SK-N-SH (cell line): Measurements from ENCODE around the gene SMARCA4.

Source experiments
- CTCF ChIP-seq: fragments of 200-600 bp; sonication (generic); IDR thresholded peaks from 2 replicates; pipeline ENCODE4 v1.6.1; 2017; ENCODE audit warnings: antibody characterized with exemption, mild to moderate bottlenecking, moderate library complexity
- EP300 ChIP-seq, 2 experiments: IDR thresholded peaks; 2 replicates each; pipeline versions ENCODE4 v1.4.0 to v1.6.1; 2012; ENCODE audit warnings: borderline replicate concordance in 1 of 2, low read depth in 1 of 2, low read length in 1 of 2
- EZH2phosphoT487 ChIP-seq: fragments of 200-600 bp; sonication (generic); IDR thresholded peaks from 2 replicates; pipeline ENCODE4 v1.6.1; 2017; ENCODE audit warnings: low read depth, mixed run types, mild to moderate bottlenecking, antibody characterized with exemption, moderate library complexity, borderline replicate concordance
- FOXJ3 ChIP-seq: sonication (generic); formaldehyde crosslinking; IDR thresholded peaks from 2 replicates; pipeline ENCODE4 v1.5.1; 2020; ENCODE audit warnings: mild to moderate bottlenecking, missing genetic modification reagents

GRCh38 chr19:11024259-11024658 lies 63.4 kb downstream of the SMARCA4 start:
- TF ChIP-seq EP300 (IDR thresholded peaks at IDR 0.05; ENCODE audit: borderline replicate concordance in 1 of 2, low read depth in 1 of 2, low read length in 1 of 2) (no peak), CTCF (no peak), FOXJ3 (CRISPR knock-in tag) (no peak), EZH2phosphoT487 (no peak)
